HepG2 (cell line): ENCODE measurements around the gene COL4A2. TPM values are rescaled to one million over a fixed set of nuclear protein-coding genes. Genes with fewer than 3 reads are reported as not detected.

ENCODE experiments used
- AKNA ChIP-seq: sonication (generic); formaldehyde crosslinking; IDR thresholded peaks from 2 replicates; pipeline ENCODE4 v1.4.0; 2020; ENCODE audit warnings: missing genetic modification reagents, borderline replicate concordance
- ATF3 ChIP-seq: sonication (generic); formaldehyde crosslinking; IDR thresholded peaks from 2 replicates; pipeline ENCODE4 v1.4.0; 2020; ENCODE audit warnings: missing genetic modification reagents
- CERS6 ChIP-seq: sonication (generic); formaldehyde crosslinking; IDR thresholded peaks from 2 replicates; pipeline ENCODE4 v1.5.0; 2020; ENCODE audit warnings: missing genetic modification reagents
- HOXA3 ChIP-seq: sonication (generic); formaldehyde crosslinking; IDR thresholded peaks from 2 replicates; pipeline ENCODE4 v1.5.0; 2020; ENCODE audit warnings: missing genetic modification reagents
- NR2C2 ChIP-seq: sonication (generic); formaldehyde crosslinking; IDR thresholded peaks from 2 replicates; pipeline ENCODE4 v1.4.0; 2020; ENCODE audit warnings: missing genetic modification reagents, mild to moderate bottlenecking, moderate library complexity, borderline replicate concordance
- polyA plus RNA-seq, 8 experiments: library from polyadenylated mRNA; depleted of rRNA in 3 of 8; stranded (reverse) in 7 of 8; unstranded in 1 of 8; fragments of >200 nt; fragmentation: Illumina TruSeq in 4 of 8; extraction: Trizol in 4 of 8; gene quantifications; 2 replicates each; pipeline versions ENCODE4 v1.2.1 to v1.2.3, GENCODE V29; 2011 to 2016; ENCODE audit warnings: low read depth in 4 of 8, missing spikeins in 1 of 8, mixed read lengths in 1 of 8; ENCODE audit not compliant: insufficient read depth in 1 of 8
- total RNA-seq, 5 experiments: library from RNA; depleted of rRNA; stranded (reverse); fragments of >200 nt; fragmentation: Illumina TruSeq; extraction: Trizol; gene quantifications; 2 replicates each; pipeline ENCODE4 v1.2.3, GENCODE V29; 2016; ENCODE audit warnings: low read depth in 1 of 5

COL4A2 gene
- total and polyA plus RNA-seq, 2 of the 13 experiments (the other 11 are each of a cell fraction or from before 2014, with no cell fraction given): 0.22 to 1.9 TPM

GRCh38 chr13:110306960-110307766 is at the start of gene COL4A2, which contains the start of gene COL4A1 (continued):
- TF ChIP-seq AKNA (CRISPR knock-in tag): no peak
- TF ChIP-seq NR2C2 (CRISPR knock-in tag): no peak
- no peak for TF ChIP-seq HOXA3
- no peak for TF ChIP-seq ATF3
- no peak for TF ChIP-seq CERS6 (CRISPR knock-in tag)
